ENCODE results near the gene PRSS53. TPM values are rescaled to one million over a fixed set of nuclear protein-coding genes. Genes with fewer than 3 reads are reported as not detected.

The PRSS53 gene
- polyA plus RNA-seq, 2 donors = 1.00 to 2.9 TPM

DNA sequence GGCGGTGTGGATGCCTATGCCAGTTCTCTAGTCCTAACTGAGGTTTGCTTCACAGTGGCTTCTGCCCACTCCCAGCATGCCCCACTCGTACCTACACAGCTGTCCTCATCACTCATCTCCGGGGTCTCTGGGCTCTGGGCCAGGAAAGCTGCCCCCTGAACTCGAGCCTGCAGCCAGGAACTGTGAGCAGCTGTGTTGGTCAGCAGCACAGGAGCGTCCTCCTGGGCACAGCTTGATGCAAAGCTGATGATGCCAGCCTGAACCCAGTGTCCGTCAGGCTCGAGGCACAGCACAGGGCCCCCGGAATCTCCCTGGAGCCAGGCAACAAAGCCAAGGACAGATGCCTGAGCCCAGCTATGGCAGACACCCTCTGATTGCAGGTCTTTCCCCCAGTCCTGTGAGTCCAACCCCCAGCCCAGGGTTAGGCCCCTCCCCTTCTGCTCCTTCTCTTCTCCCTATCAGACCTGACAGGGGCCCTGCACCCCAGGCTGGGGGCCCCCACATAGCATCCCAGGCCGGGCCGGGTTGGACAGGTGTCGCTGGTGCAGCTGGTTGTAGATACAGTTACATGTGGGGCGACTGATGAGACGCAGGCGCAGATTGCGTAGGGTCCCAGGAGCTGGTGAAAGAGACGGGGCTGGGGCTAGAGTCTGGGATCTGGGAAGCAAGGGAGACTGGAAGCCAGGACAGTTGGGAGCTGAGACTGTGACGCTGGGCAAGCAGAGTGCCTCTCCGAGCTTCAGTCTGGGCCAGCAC is 2.7 kb downstream of the PRSS53 start:
- no peaks in the 10 kb centered on the region for H3K27me3 ChIP-seq (ENCODE audit: control insufficient read depth in 1 of 2, insufficient read depth in 2 of 2, low read length in 2 of 2)
- WGBS, 2 donors = 86 to 88% methylated on average over 18 of the region's 18 CpGs
- no peaks in the 10 kb centered on the region for H3K9me3 ChIP-seq (ENCODE audit: control insufficient read depth in 2 of 2, insufficient read depth in 1 of 2, low read depth in 1 of 2, low read length in 1 of 2)
- H3K4me3 ChIP-seq (ENCODE audit: low read depth in 1 of 2, low read length in 2 of 2) = no peak overlapping the region
- H3K27ac ChIP-seq (ENCODE audit: low read depth in 2 of 2, low read length in 1 of 2) = no peak overlapping the region
- H3K4me1 ChIP-seq (ENCODE audit: control insufficient read depth in 2 of 2, insufficient read depth in 2 of 2, low read length in 1 of 2) = peaks cover 0 to 3% of the 10 kb centered on the region in 2 donors
- peaks cover 0 to 33% of the 10 kb centered on the region in 2 donors for H3K36me3 ChIP-seq (ENCODE audit: control insufficient read depth in 2 of 2, insufficient read depth in 2 of 2, low read length in 1 of 2)

- WGBS, 2 donors = 63 to 67% methylated on average over 8 of the region's 8 CpGs
- H3K36me3 ChIP-seq (ENCODE audit: control insufficient read depth in 2 of 2, insufficient read depth in 2 of 2, low read length in 1 of 2) = peaks cover 0 to 34% of the 10 kb centered on the region in 2 donors
- no peaks in the 10 kb centered on the region for H3K27me3 ChIP-seq (ENCODE audit: control insufficient read depth in 1 of 2, insufficient read depth in 2 of 2, low read length in 2 of 2)
- no peaks in the 10 kb centered on the region for H3K9me3 ChIP-seq (ENCODE audit: control insufficient read depth in 2 of 2, insufficient read depth in 1 of 2, low read depth in 1 of 2, low read length in 1 of 2)
- no peak overlapping the region for H3K27ac ChIP-seq (ENCODE audit: low read depth in 2 of 2, low read length in 1 of 2)
- H3K4me1 ChIP-seq (ENCODE audit: control insufficient read depth in 2 of 2, insufficient read depth in 2 of 2, low read length in 1 of 2) = peaks cover 0 to 3% of the 10 kb centered on the region in 2 donors
- no peak overlapping the region for H3K4me3 ChIP-seq (ENCODE audit: low read depth in 1 of 2, low read length in 2 of 2)
Observed at GRCh38 chr16:31085411-31085810, 3.3 kb downstream of the PRSS53 start.

- no peak overlapping the region for H3K27ac ChIP-seq (ENCODE audit: low read depth in 2 of 2, low read length in 1 of 2)
- 87 to 91% methylated on average over 16 of the region's 16 CpGs for WGBS, 2 donors
- no peaks in the 10 kb centered on the region for H3K9me3 ChIP-seq (ENCODE audit: control insufficient read depth in 2 of 2, insufficient read depth in 1 of 2, low read depth in 1 of 2, low read length in 1 of 2)
- H3K4me1 ChIP-seq (ENCODE audit: control insufficient read depth in 2 of 2, insufficient read depth in 2 of 2, low read length in 1 of 2) = peaks cover 0 to 3% of the 10 kb centered on the region in 2 donors
- no peaks in the 10 kb centered on the region for H3K27me3 ChIP-seq (ENCODE audit: control insufficient read depth in 1 of 2, insufficient read depth in 2 of 2, low read length in 2 of 2)
- H3K4me3 ChIP-seq (ENCODE audit: low read depth in 1 of 2, low read length in 2 of 2) = no peak overlapping the region
- H3K36me3 ChIP-seq (ENCODE audit: control insufficient read depth in 2 of 2, insufficient read depth in 2 of 2, low read length in 1 of 2) = peaks cover 0 to 39% of the 10 kb centered on the region in 2 donors
Observed at GRCh38 chr16:31084584-31085302, 4.0 kb downstream of the PRSS53 start.

DNA sequence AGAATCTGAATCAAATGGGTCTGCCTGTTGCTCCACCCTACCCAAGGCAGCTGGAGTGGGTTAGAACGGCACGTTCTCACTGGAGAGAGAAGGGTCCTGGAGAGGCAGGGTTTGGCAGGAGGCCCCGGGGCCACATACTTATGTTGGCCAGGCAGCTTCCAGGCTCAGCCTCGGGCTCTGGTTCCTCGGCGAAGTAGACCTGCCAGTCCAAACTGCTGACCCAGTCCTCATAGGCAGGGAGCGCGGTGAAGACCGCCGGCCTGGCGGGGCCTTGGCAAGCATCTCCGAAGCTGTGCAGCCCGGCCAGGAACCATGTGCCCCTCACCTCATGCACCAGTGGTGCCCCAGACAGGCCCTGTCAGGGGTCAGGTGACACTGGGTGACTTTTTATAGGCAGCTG is 4.8 kb downstream of the PRSS53 start:
- Histone ChIP-seq H3K36me3 (ENCODE audit: control insufficient read depth in 2 of 2, insufficient read depth in 2 of 2, low read length in 1 of 2) (peaks cover 0 to 38% of the 10 kb centered on the region in 2 donors), H3K9me3 (ENCODE audit: control insufficient read depth in 2 of 2, insufficient read depth in 1 of 2, low read depth in 1 of 2, low read length in 1 of 2) (no peaks in the 10 kb centered on the region), H3K4me3 (ENCODE audit: low read depth in 1 of 2, low read length in 2 of 2) (no peak overlapping the region), H3K27me3 (ENCODE audit: control insufficient read depth in 1 of 2, insufficient read depth in 2 of 2, low read length in 2 of 2) (no peaks in the 10 kb centered on the region), H3K4me1 (ENCODE audit: control insufficient read depth in 2 of 2, insufficient read depth in 2 of 2, low read length in 1 of 2) (peaks cover 0 to 3% of the 10 kb centered on the region in 2 donors), H3K27ac (ENCODE audit: low read depth in 2 of 2, low read length in 1 of 2) (no peak overlapping the region)
- WGBS, 2 donors = 83 to 87% methylated on average over 13 of the region's 13 CpGs

- WGBS, 2 donors = 70 to 71% methylated on average over 4 to 5 of the region's 5 CpGs
- no peak overlapping the region for H3K27ac ChIP-seq (ENCODE audit: low read depth in 2 of 2, low read length in 1 of 2)
- H3K9me3 ChIP-seq (ENCODE audit: control insufficient read depth in 2 of 2, insufficient read depth in 1 of 2, low read depth in 1 of 2, low read length in 1 of 2) = no peaks in the 10 kb centered on the region
Observed at GRCh38 chr16:31083556-31083955, 5.2 kb downstream of the PRSS53 start.

DNA sequence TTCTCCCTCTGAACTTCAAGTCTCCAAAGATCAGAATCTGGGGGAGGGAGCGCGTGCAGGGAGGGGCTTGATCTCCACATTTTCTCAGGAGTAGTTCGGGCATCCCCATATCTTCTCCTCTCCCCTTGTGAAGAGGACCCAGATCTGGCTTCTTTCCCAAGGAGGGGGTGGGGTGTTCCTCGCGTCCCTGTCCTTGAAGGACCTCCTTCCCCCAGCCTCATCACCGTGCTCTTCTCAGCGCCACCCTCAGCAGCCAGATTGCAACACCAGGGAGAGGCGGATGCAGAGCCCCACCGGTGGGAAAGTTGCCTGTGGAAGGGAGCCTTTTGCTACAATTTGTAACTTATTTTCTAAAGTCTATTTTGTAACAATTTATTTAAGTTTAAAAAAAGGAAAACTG is 5.7 kb downstream of the PRSS53 start:
- Histone ChIP-seq H3K9me3 (ENCODE audit: control insufficient read depth in 2 of 2, insufficient read depth in 1 of 2, low read depth in 1 of 2, low read length in 1 of 2) (no peaks in the 10 kb centered on the region), H3K4me3 (ENCODE audit: low read depth in 1 of 2, low read length in 2 of 2) (no peak overlapping the region), H3K27ac (ENCODE audit: low read depth in 2 of 2, low read length in 1 of 2) (no peak overlapping the region), H3K27me3 (ENCODE audit: control insufficient read depth in 1 of 2, insufficient read depth in 2 of 2, low read length in 2 of 2) (no peaks in the 10 kb centered on the region), H3K4me1 (ENCODE audit: control insufficient read depth in 2 of 2, insufficient read depth in 2 of 2, low read length in 1 of 2) (peaks cover 0 to 3% of the 10 kb centered on the region in 2 donors), H3K36me3 (ENCODE audit: control insufficient read depth in 2 of 2, insufficient read depth in 2 of 2, low read length in 1 of 2) (peaks cover under 1 to 45% of the 10 kb centered on the region in 2 donors)
- 69 to 72% methylated on average over 9 of the region's 9 CpGs for WGBS, 2 donors

More at GRCh38 chr16:31083556-31083955, 5.2 kb downstream of the PRSS53 start:
- Histone ChIP-seq H3K27me3 (ENCODE audit: control insufficient read depth in 1 of 2, insufficient read depth in 2 of 2, low read length in 2 of 2) (no peaks in the 10 kb centered on the region), H3K36me3 (ENCODE audit: control insufficient read depth in 2 of 2, insufficient read depth in 2 of 2, low read length in 1 of 2) (peaks cover 0 to 40% of the 10 kb centered on the region in 2 donors), H3K4me1 (ENCODE audit: control insufficient read depth in 2 of 2, insufficient read depth in 2 of 2, low read length in 1 of 2) (peaks cover 0 to 3% of the 10 kb centered on the region in 2 donors), H3K4me3 (ENCODE audit: low read depth in 1 of 2, low read length in 2 of 2) (no peak overlapping the region)

GRCh38 chr16:31082368-31083045 is 6.2 kb downstream of the PRSS53 start:
- Histone ChIP-seq H3K4me3 (ENCODE audit: low read depth in 1 of 2, low read length in 2 of 2) (no peak overlapping the region), H3K27me3 (ENCODE audit: control insufficient read depth in 1 of 2, insufficient read depth in 2 of 2, low read length in 2 of 2) (no peaks in the 10 kb centered on the region), H3K36me3 (ENCODE audit: control insufficient read depth in 2 of 2, insufficient read depth in 2 of 2, low read length in 1 of 2) (peaks cover 6 to 51% of the 10 kb centered on the region in 2 donors), H3K27ac (ENCODE audit: low read depth in 2 of 2, low read length in 1 of 2) (no peak overlapping the region), H3K9me3 (ENCODE audit: control insufficient read depth in 2 of 2, insufficient read depth in 1 of 2, low read depth in 1 of 2, low read length in 1 of 2) (no peaks in the 10 kb centered on the region), H3K4me1 (ENCODE audit: control insufficient read depth in 2 of 2, insufficient read depth in 2 of 2, low read length in 1 of 2) (peaks cover 0 to 3% of the 10 kb centered on the region in 2 donors)
- WGBS, 2 donors = 75 to 79% methylated on average over 13 to 14 of the region's 14 CpGs

GRCh38 chr16:31081428-31082351 is 7.1 kb downstream of the PRSS53 start:
- H3K36me3 ChIP-seq (ENCODE audit: control insufficient read depth in 2 of 2, insufficient read depth in 2 of 2, low read length in 1 of 2) = peaks cover 13 to 59% of the 10 kb centered on the region in 2 donors

More at GRCh38 chr16:31081428-31082351, 7.1 kb downstream of the PRSS53 start:
- Histone ChIP-seq H3K9me3 (ENCODE audit: control insufficient read depth in 2 of 2, insufficient read depth in 1 of 2, low read depth in 1 of 2, low read length in 1 of 2) (no peaks in the 10 kb centered on the region), H3K27ac (ENCODE audit: low read depth in 2 of 2, low read length in 1 of 2) (no peak overlapping the region), H3K4me3 (ENCODE audit: low read depth in 1 of 2, low read length in 2 of 2) (no peak overlapping the region), H3K27me3 (ENCODE audit: control insufficient read depth in 1 of 2, insufficient read depth in 2 of 2, low read length in 2 of 2) (no peaks in the 10 kb centered on the region), H3K4me1 (ENCODE audit: control insufficient read depth in 2 of 2, insufficient read depth in 2 of 2, low read length in 1 of 2) (peaks cover 0 to 3% of the 10 kb centered on the region in 2 donors)
- WGBS, 2 donors = 79 to 83% methylated on average over 26 of the region's 26 CpGs

Measured in esophagus (tissue), 2 donors.